A549 treated with GW870086 at 1 μM for 4 hours (cell line): ENCODE data around the gene SNCG. TPM values are rescaled to one million over a fixed set of nuclear protein-coding genes. Genes with fewer than 3 reads are reported as not detected.

Experiments used
- total RNA-seq: library from RNA; stranded (reverse); fragments of 200-300 nt; extraction: Qiagen RNA extraction; gene quantifications from 5 replicates; pipeline ENCODE4 v1.2.3, GENCODE V29; 2022; ENCODE audit warnings: low read depth

SNCG gene
- total RNA-seq, result 10.0 to 15.0 TPM (median 13.9 TPM) in 5 replicates

GRCh38 chr10:86958116-86958900 is at the start of gene SNCG:
Gene SNCG (plus strand): TSS chr10:86958599. CDS start chr10:86958698, 99 bp downstream.

GRCh38 chr10:86957471-86958115 is 806 bp upstream of the SNCG start, which contains the start of gene MMRN2:
Gene MMRN2 (minus strand): TSS chr10:86957615. CDS start chr10:86957541, 74 bp downstream.

GRCh38 chr10:86968271-86968993 is 10.0 kb downstream of the SNCG start, which contains the start of gene ADIRF:
Gene ADIRF (plus strand): TSS chr10:86968482. CDS start chr10:86968545, 63 bp downstream.

Other genes starting within 250 kb of the SNCG start
- gene BMPR1A, start 202.0 kb upstream of the SNCG start, total RNA-seq, result 16.7 to 27.3 TPM (median 25.7 TPM) in 5 replicates
- 0.63 to 1.9 TPM (median 0.89 TPM) in 5 replicates for gene MMRN2, start 984 bp upstream of the SNCG start, total RNA-seq
- gene ADIRF, start 9.9 kb downstream of the SNCG start, total RNA-seq, result not detected in 5 replicates
- not detected in 5 replicates for gene FAM25A, start 61.7 kb downstream of the SNCG start, total RNA-seq
- 82.5 to 102 TPM (median 96.3 TPM) in 5 replicates for gene GLUD1, start 136.2 kb downstream of the SNCG start, total RNA-seq
- 23.6 to 28.4 TPM (median 26.6 TPM) in 5 replicates for gene SHLD2, start 136.6 kb downstream of the SNCG start, total RNA-seq